ENCODE data around the gene ARNT2. TPM values are rescaled to one million over a fixed set of nuclear protein-coding genes. Genes with fewer than 3 reads are reported as not detected.

ARNT2 gene
- total and polyA plus RNA-seq, 2 donors (not counting 1 experiment from before 2014, with no cell fraction given): 15.5 to 61.2 TPM

GRCh38 chr15:80396096-80396495 is 8.1 kb upstream of the ARNT2 start:
- H3K27me3 ChIP-seq (ENCODE audit: control insufficient read depth, insufficient read depth, low read length): peaks cover 11% of the 10 kb centered on the region
- no peaks in the 10 kb centered on the region for H3K9me3 ChIP-seq (ENCODE audit: control insufficient read depth, insufficient read depth, low read depth, low read length)
- H3K4me1 ChIP-seq (ENCODE audit: control insufficient read depth, extremely low read depth, insufficient read depth, low read length): no peaks in the 10 kb centered on the region
- H3K9ac ChIP-seq (ENCODE audit: insufficient read depth, low read length): no peak overlapping the region
- no peak overlapping the region for H3K4me2 ChIP-seq (ENCODE audit: extremely low read depth, insufficient read depth, low read length)
- TF ChIP-seq, protein P1, sequence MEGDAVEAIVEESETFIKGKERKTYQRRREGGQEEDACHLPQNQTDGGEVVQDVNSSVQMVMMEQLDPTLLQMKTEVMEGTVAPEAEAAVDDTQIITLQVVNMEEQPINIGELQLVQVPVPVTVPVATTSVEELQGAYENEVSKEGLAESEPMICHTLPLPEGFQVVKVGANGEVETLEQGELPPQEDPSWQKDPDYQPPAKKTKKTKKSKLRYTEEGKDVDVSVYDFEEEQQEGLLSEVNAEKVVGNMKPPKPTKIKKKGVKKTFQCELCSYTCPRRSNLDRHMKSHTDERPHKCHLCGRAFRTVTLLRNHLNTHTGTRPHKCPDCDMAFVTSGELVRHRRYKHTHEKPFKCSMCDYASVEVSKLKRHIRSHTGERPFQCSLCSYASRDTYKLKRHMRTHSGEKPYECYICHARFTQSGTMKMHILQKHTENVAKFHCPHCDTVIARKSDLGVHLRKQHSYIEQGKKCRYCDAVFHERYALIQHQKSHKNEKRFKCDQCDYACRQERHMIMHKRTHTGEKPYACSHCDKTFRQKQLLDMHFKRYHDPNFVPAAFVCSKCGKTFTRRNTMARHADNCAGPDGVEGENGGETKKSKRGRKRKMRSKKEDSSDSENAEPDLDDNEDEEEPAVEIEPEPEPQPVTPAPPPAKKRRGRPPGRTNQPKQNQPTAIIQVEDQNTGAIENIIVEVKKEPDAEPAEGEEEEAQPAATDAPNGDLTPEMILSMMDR (conservative IDR thresholded peaks at IDR 0.05 in 1 of 2, IDR thresholded peaks at IDR 0.05 in 1 of 2; ENCODE audit: low read depth in 1 of 2, low read length in 2 of 2): no peak
- no peak for TF ChIP-seq EZH2 (IDR thresholded peaks at IDR 0.05; ENCODE audit: low read length, missing control alignments)
- no peak for DNase-seq (ENCODE audit: low read depth in 2 of 2)
- no peak overlapping the region for H3K4me3 ChIP-seq (replicated peaks in 1 of 4; ENCODE audit: control extremely low read depth in 1 of 4, insufficient read depth in 1 of 4, low read depth in 3 of 4, low read length in 4 of 4)
- H3K36me3 ChIP-seq (ENCODE audit: control insufficient read depth, insufficient read depth, low read length): no peaks in the 10 kb centered on the region
- no peaks in the 10 kb centered on the region for H4K20me1 ChIP-seq (ENCODE audit: control insufficient read depth, extremely low read depth, insufficient read depth, low read length)
- H3K27ac ChIP-seq (ENCODE audit: insufficient read depth, low read length): no peak overlapping the region
- no peak overlapping the region for H2AFZ ChIP-seq (ENCODE audit: low read length)
- no peaks in the 10 kb centered on the region for H3K79me2 ChIP-seq (ENCODE audit: control insufficient read depth, insufficient read depth, low read length)

DNA sequence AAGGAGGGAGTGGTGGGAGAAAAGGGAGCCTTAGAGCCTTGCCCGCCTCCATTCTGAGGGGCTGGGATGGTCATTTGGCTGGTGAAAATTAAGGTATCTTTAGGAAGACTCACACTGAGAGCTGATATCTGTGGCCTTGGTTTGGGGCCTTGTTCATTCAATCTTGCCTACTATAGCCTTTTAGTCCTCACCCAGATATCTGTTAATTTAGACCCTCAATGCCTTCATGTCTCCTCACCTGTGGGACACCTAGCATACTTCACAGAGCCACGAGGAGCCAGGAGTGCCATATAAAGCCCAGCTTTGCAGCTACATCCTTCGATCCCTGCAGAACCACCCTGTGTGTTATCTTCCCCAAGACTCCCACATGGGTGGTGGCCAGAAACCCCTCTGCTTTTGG is 4.7 kb upstream of the ARNT2 start:
- no peaks in the 10 kb centered on the region for H3K79me2 ChIP-seq (ENCODE audit: control insufficient read depth, insufficient read depth, low read length)
- peaks cover 10% of the 10 kb centered on the region for H3K27me3 ChIP-seq (ENCODE audit: control insufficient read depth, insufficient read depth, low read length)
- no peak overlapping the region for H3K9ac ChIP-seq (ENCODE audit: insufficient read depth, low read length)

DNA sequence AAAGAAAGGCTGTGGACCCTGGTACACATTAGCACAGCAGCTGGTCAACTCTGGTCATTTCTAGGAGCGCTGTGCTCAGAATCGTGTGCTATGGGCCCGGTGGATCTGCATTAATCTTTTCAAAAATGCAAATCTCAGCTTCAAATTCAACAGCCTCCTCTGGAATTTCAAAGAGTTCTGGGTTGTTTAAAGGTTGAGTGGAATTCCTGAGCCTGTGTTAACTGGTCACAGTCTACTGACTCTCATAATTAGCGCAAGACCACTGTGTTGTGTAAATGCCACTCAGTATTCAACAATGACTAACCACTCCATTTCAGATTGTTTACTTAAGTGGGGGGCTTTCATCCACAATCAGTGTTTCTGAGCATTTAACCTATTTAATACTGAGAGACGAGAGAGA is 2.7 kb upstream of the ARNT2 start:
- no peak overlapping the region for H3K4me3 ChIP-seq (replicated peaks in 1 of 4; ENCODE audit: control extremely low read depth in 1 of 4, insufficient read depth in 1 of 4, low read depth in 3 of 4, low read length in 4 of 4)
- H3K9ac ChIP-seq (ENCODE audit: insufficient read depth, low read length): no peak overlapping the region
- no peaks in the 10 kb centered on the region for H3K36me3 ChIP-seq (ENCODE audit: control insufficient read depth, insufficient read depth, low read length)
- peaks cover 11% of the 10 kb centered on the region for H3K27me3 ChIP-seq (ENCODE audit: control insufficient read depth, insufficient read depth, low read length)
- no peak overlapping the region for H3K27ac ChIP-seq (ENCODE audit: insufficient read depth, low read length)
- no peak overlapping the region for H3K4me2 ChIP-seq (ENCODE audit: extremely low read depth, insufficient read depth, low read length)
- no peak for TF ChIP-seq EZH2 (IDR thresholded peaks at IDR 0.05; ENCODE audit: low read length, missing control alignments)
- TF ChIP-seq, protein P1 (conservative IDR thresholded peaks at IDR 0.05 in 1 of 2, IDR thresholded peaks at IDR 0.05 in 1 of 2; ENCODE audit: low read depth in 1 of 2, low read length in 2 of 2): no peak
- peak in 1 of 2 donors; percentile 37 for DNase-seq (ENCODE audit: low read depth in 2 of 2)
- no peaks in the 10 kb centered on the region for H4K20me1 ChIP-seq (ENCODE audit: control insufficient read depth, extremely low read depth, insufficient read depth, low read length)
- no peaks in the 10 kb centered on the region for H3K4me1 ChIP-seq (ENCODE audit: control insufficient read depth, extremely low read depth, insufficient read depth, low read length)
- H3K79me2 ChIP-seq (ENCODE audit: control insufficient read depth, insufficient read depth, low read length): no peaks in the 10 kb centered on the region
- no peaks in the 10 kb centered on the region for H3K9me3 ChIP-seq (ENCODE audit: control insufficient read depth, insufficient read depth, low read depth, low read length)
- H2AFZ ChIP-seq (ENCODE audit: low read length): no peak overlapping the region

More for the DNA sequence above, 4.7 kb upstream of the ARNT2 start:
- Histone ChIP-seq H3K27ac (ENCODE audit: insufficient read depth, low read length) (no peak overlapping the region), H3K4me3 (replicated peaks in 1 of 4; ENCODE audit: control extremely low read depth in 1 of 4, insufficient read depth in 1 of 4, low read depth in 3 of 4, low read length in 4 of 4) (no peak overlapping the region), H4K20me1 (ENCODE audit: control insufficient read depth, extremely low read depth, insufficient read depth, low read length) (no peaks in the 10 kb centered on the region), H3K4me2 (ENCODE audit: extremely low read depth, insufficient read depth, low read length) (no peak overlapping the region), H2AFZ (ENCODE audit: low read length) (no peak overlapping the region), H3K36me3 (ENCODE audit: control insufficient read depth, insufficient read depth, low read length) (no peaks in the 10 kb centered on the region), H3K9me3 (ENCODE audit: control insufficient read depth, insufficient read depth, low read depth, low read length) (no peaks in the 10 kb centered on the region), H3K4me1 (ENCODE audit: control insufficient read depth, extremely low read depth, insufficient read depth, low read length) (no peaks in the 10 kb centered on the region)
- DNase-seq (ENCODE audit: low read depth in 2 of 2): no peak
- TF ChIP-seq, protein P1 (conservative IDR thresholded peaks at IDR 0.05 in 1 of 2, IDR thresholded peaks at IDR 0.05 in 1 of 2; ENCODE audit: low read depth in 1 of 2, low read length in 2 of 2): no peak
- no peak for TF ChIP-seq EZH2 (IDR thresholded peaks at IDR 0.05; ENCODE audit: low read length, missing control alignments)
